Fibroblast of lung (primary cell): ENCODE measurements around the gene DNAH14.

ENCODE experiments used
- CTCF ChIP-seq, 2 donors: IDR thresholded peaks in 1 of 2; conservative IDR thresholded peaks in 1 of 2; 1 replicate in 1 of 2; 2 replicates in 1 of 2; pipeline ENCODE4 v1.5.1; 2011 to 2012; ENCODE audit warnings: low read length in 2 of 2, control low read depth in 1 of 2, inconsistent platforms in 1 of 2, low read depth in 1 of 2, mild to moderate bottlenecking in 1 of 2
- EZH2 ChIP-seq: IDR thresholded peaks from 2 replicates; pipeline ENCODE4 v1.5.1; 2012; ENCODE audit warnings: low read length, control low read depth, mild to moderate bottlenecking; ENCODE audit errors: missing control alignments

- TF ChIP-seq CTCF (conservative IDR thresholded peaks at IDR 0.05 in 1 of 2, IDR thresholded peaks at IDR 0.05 in 1 of 2; ENCODE audit: low read depth in 1 of 2, low read length in 2 of 2) (no peak), EZH2 (no peak)
Observed at GRCh38 chr1:225277445-225277844, 348.0 kb downstream of the DNAH14 start.
